Transverse colon (tissue), 4 donors: Measurements from ENCODE around the gene FAM171A1. TPM values are rescaled to one million over a fixed set of nuclear protein-coding genes. Genes with fewer than 3 reads are reported as not detected.

Experiments used
- DNase-seq: peaks from one replicate; pipeline ENCODE4 v3.0.0-alpha.2; 2019
- H3K27ac ChIP-seq, 4 donors: fragments of 200-600 bp; sonication (generic); 2 replicates each; pipeline ENCODE4 v1.5.1; 2016 to 2018; ENCODE audit warnings: inconsistent platforms in 4 of 4
- H3K27me3 ChIP-seq: fragments of 200-600 bp; sonication (generic); 2 replicates; pipeline ENCODE4 v1.5.1; 2017; ENCODE audit warnings: inconsistent platforms
- H3K36me3 ChIP-seq, 4 donors: fragments of 200-600 bp; sonication (generic); 2 replicates each; pipeline ENCODE4 v1.5.1; 2017 to 2019; ENCODE audit warnings: inconsistent platforms in 4 of 4
- H3K4me1 ChIP-seq, 4 donors: fragments of 200-600 bp; sonication (generic); 2 replicates each; pipeline ENCODE4 v1.5.1; 2017 to 2020; ENCODE audit warnings: inconsistent platforms in 4 of 4
- H3K4me3 ChIP-seq, 4 donors: fragments of 200-600 bp; sonication (generic); 1 replicate in 1 of 4; 2 replicates in 3 of 4; pipeline versions ENCODE4 v1.5.1 to v1.6.1; 2017 to 2019; ENCODE audit warnings: inconsistent platforms in 4 of 4
- H3K9me3 ChIP-seq, 2 donors: fragments of 200-600 bp; sonication (generic); 2 replicates each; pipeline ENCODE4 v1.5.1; 2017 to 2019; ENCODE audit warnings: inconsistent platforms in 2 of 2
- CTCF ChIP-seq, 5 experiments: fragments of 200-600 bp in 3 of 5; fragments of 450-650 bp in 2 of 5; sonication (generic) in 3 of 5; IDR thresholded peaks; 1 replicate in 2 of 5; 2 replicates in 3 of 5; pipeline ENCODE4 v1.5.1; 2016 to 2017; ENCODE audit warnings: antibody characterized with exemption in 5 of 5, inconsistent platforms in 3 of 5, mild to moderate bottlenecking in 2 of 5, moderate library complexity in 1 of 5
- EP300 ChIP-seq: sonication (generic); formaldehyde crosslinking; IDR thresholded peaks from one replicate; pipeline ENCODE4 v1.6.1; 2017; ENCODE audit warnings: antibody characterized with exemption, low read depth
- POLR2A ChIP-seq: fragments of 450-650 bp; IDR thresholded peaks from one replicate; pipeline ENCODE4 v1.6.1; 2016; ENCODE audit warnings: antibody characterized with exemption, mild to moderate bottlenecking, moderate library complexity
- POLR2AphosphoS5 ChIP-seq, 3 donors: sonication (generic); formaldehyde crosslinking; IDR thresholded peaks; one replicate each; pipeline ENCODE4 v1.6.1; 2016; ENCODE audit warnings: antibody characterized with exemption in 3 of 3
- WGBS, 2 donors: methylation state at CpG; one replicate each; pipeline ENCODE4 v1.1.5; 2018; ENCODE audit warnings: low coverage in 1 of 2; 5-methylcytosine and 5-hydroxymethylcytosine counted together
- in situ Hi-C, 4 donors: fragments of 200-750 bp; cut with MboI; loops; one replicate each; pipeline versions ENCODE4 v1.15.0 to v1.15.1; 2017; ENCODE audit warnings: low sequenced_read_pairs in 3 of 4, low pct_ligation_motif_present in 1 of 4, low pct_unique_long_range_greater_than_20kb in 1 of 4
- intact Hi-C: fragments of 100-400 bp; cut with DNase I; formaldehyde crosslinking; loops from one replicate; pipeline ENCODE4 v1.15.1; 2023; ENCODE audit warnings: low total_unique reads
- total RNA-seq, 4 donors: library from RNA; depleted of rRNA; stranded (reverse); fragments of >200 nt; gene quantifications; one replicate each; pipeline ENCODE4 v1.1.0, GENCODE V29; 2016

FAM171A1 gene
- total RNA-seq, 4 donors from 2014 or later, result 29.2 to 42.2 (median 38.2) TPM

- Histone ChIP-seq H3K27ac (no peak overlapping the region), H3K9me3 (no peaks in the 10 kb centered on the region), H3K4me3 (no peak overlapping the region), H3K36me3 (no peaks in the 10 kb centered on the region), H3K27me3 (no peaks in the 10 kb centered on the region), H3K4me1 (no peaks in the 10 kb centered on the region)
- intact Hi-C loops, result no loop called here
- 80 to 96% methylated on average over 5 to 8 of the region's 8 CpGs for WGBS, 2 donors
- in situ Hi-C loops, result no loop called here
- DNase-seq, result no peak
- TF ChIP-seq POLR2AphosphoS5 (IDR thresholded peaks at IDR 0.05), result no peak
- TF ChIP-seq CTCF (IDR thresholded peaks at IDR 0.05), result no peak
- TF ChIP-seq EP300, result no peak
- no peak for TF ChIP-seq POLR2A
Measured at GRCh38 chr10:15228426-15228825, 142.7 kb downstream of the FAM171A1 start.

- Histone ChIP-seq H3K36me3 (no peaks in the 10 kb centered on the region), H3K4me3 (no peak overlapping the region), H3K9me3 (no peaks in the 10 kb centered on the region), H3K4me1 (no peaks in the 10 kb centered on the region), H3K27me3 (no peaks in the 10 kb centered on the region), H3K27ac (no peak overlapping the region)
- intact Hi-C loops, result no loop called here
- no peak for DNase-seq
- 78 to 82% methylated on average over 4 to 5 of the region's 5 CpGs for WGBS, 2 donors
- in situ Hi-C loops, result no loop called here
- TF ChIP-seq POLR2A (no peak), EP300 (no peak), CTCF (IDR thresholded peaks at IDR 0.05) (no peak), POLR2AphosphoS5 (IDR thresholded peaks at IDR 0.05) (no peak)
Measured at GRCh38 chr10:15227611-15228372, 143.3 kb downstream of the FAM171A1 start.

GRCh38 chr10:15225511-15225910 lies 145.6 kb downstream of the FAM171A1 start:
- in situ Hi-C loops, result no loop called here
- Histone ChIP-seq H3K36me3 (no peaks in the 10 kb centered on the region), H3K27ac (no peak overlapping the region), H3K4me3 (no peak overlapping the region), H3K4me1 (no peaks in the 10 kb centered on the region), H3K27me3 (no peaks in the 10 kb centered on the region), H3K9me3 (no peaks in the 10 kb centered on the region)
- intact Hi-C loops, result no loop called here
- TF ChIP-seq POLR2AphosphoS5 (IDR thresholded peaks at IDR 0.05) (no peak), EP300 (no peak), CTCF (IDR thresholded peaks at IDR 0.05) (no peak), POLR2A (no peak)
- WGBS, 2 donors, result 87% methylated on average over 9 of the region's 10 CpGs; no CpG with 5 or more reads in 1 of the 2 donors
- DNase-seq, result no peak

DNA sequence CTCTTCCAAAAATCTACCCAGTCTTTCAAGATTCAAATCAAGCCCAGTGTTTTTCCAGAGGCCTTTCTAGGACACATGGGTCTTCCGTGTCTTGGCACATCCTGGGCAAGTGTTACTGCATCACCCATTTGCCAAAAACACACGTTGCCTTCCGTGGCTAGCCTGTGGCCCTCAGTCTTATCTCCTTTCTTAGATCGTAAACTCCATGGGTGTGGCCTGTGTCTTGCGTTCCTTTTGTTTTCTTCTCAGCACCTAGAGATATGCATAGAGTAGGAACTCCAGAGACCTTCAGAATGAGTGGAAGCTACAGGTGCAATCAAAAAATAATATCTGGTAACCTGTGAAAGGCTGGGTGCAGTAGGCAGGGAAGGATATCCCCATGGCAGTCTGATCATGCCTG lies 146.1 kb downstream of the FAM171A1 start:
- H3K4me1 ChIP-seq, result no peaks in the 10 kb centered on the region
- in situ Hi-C loops, result loop anchor here in 1 of 4 donors (25.0 kb wide), 1 partner anchor 162 kb away; no protein-coding TSS in a partner anchor

More for the DNA sequence above, 146.1 kb downstream of the FAM171A1 start:
- intact Hi-C loops, result no loop called here
- H3K9me3 ChIP-seq, result no peaks in the 10 kb centered on the region
- DNase-seq, result no peak
- no peak overlapping the region for H3K4me3 ChIP-seq
- WGBS, 2 donors, result 45 to 53% methylated on average over 3 to 5 of the region's 5 CpGs
- H3K36me3 ChIP-seq, result no peaks in the 10 kb centered on the region
- TF ChIP-seq POLR2AphosphoS5 (IDR thresholded peaks at IDR 0.05), result no peak
- no peak for TF ChIP-seq POLR2A
- no peak for TF ChIP-seq CTCF (IDR thresholded peaks at IDR 0.05)
- TF ChIP-seq EP300, result no peak
- no peak overlapping the region for H3K27ac ChIP-seq
- no peaks in the 10 kb centered on the region for H3K27me3 ChIP-seq
